A549 (cell line): Measurements from ENCODE around the gene EHD3.

Source experiments
- EP300 ChIP-seq, 2 experiments: fragments of >200 bp; sonication (Bioruptor Twin); formaldehyde crosslinking; IDR thresholded peaks; 2 replicates in 1 of 2; 3 replicates in 1 of 2; pipeline ENCODE4 v1.6.1; 2016 to 2017
- JUN ChIP-seq, 2 experiments: fragments of >200 bp; sonication (Bioruptor Twin); formaldehyde crosslinking; IDR thresholded peaks; 2 replicates in 1 of 2; 3 replicates in 1 of 2; pipeline ENCODE4 v1.6.1; 2016 to 2017
- POLR2A ChIP-seq: IDR thresholded peaks from 2 replicates; pipeline ENCODE4 v1.6.1; 2012; ENCODE audit warnings: mild to moderate bottlenecking, low read length

DNA sequence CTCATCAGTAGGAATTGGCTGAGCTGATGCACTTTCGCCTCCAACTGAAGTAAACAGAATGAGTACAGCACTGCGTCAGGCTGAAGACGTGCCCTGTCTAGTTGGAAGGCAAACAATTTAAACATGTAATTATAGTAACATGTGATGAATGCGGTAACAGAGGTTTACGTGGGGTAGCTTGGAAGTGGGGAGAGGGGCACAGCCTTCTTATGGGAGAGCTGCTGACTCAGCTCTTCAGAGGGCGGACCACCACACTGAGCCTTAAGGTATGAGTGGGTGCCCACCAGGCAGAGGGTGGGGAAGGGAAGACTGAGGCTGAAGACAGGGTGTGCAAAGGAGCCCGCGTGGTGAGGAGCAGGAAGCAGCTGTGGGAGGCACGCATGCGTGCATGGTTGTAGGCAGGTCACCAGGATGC is 6.2 kb upstream of the EHD3 start:
- no peak for TF ChIP-seq JUN (IDR thresholded peaks at IDR 0.05)
- no peak for TF ChIP-seq EP300 (IDR thresholded peaks at IDR 0.05)
- no peak for TF ChIP-seq POLR2A
